KOPT-K1 (cell line): ENCODE results near the gene WDFY3.
"Not testable (repeated sequence)": the region's sequence is repeated elsewhere in the genome, so short reads cannot be mapped to it uniquely, and the experiment has no call there.

Experiments used
- H3K27ac ChIP-seq: fragments of 200-600 bp; sonication (generic); 2 replicates; pipeline ENCODE4 v1.5.1; 2016; ENCODE audit warnings: antibody characterized with exemption, mild to moderate bottlenecking, low read depth, low read length; ENCODE audit not compliant: poor library complexity, severe bottlenecking
- H3K36me3 ChIP-seq: fragments of 200-600 bp; sonication (generic); 2 replicates; pipeline ENCODE4 v1.5.1; 2017; ENCODE audit warnings: antibody characterized with exemption, mild to moderate bottlenecking, low read length, moderate library complexity; ENCODE audit not compliant: insufficient read depth
- H3K9me3 ChIP-seq: fragments of 200-600 bp; sonication (generic); 2 replicates; pipeline ENCODE4 v1.5.1; 2017; ENCODE audit warnings: antibody characterized with exemption, low read length, mild to moderate bottlenecking; ENCODE audit not compliant: insufficient read depth, poor library complexity, severe bottlenecking

The WDFY3 gene

GRCh38 chr4:84821064-84821463 is 145.4 kb downstream of the WDFY3 start:
- H3K9me3 ChIP-seq = no peaks in the 10 kb centered on the region
- H3K27ac ChIP-seq = no peak overlapping the region
- no peaks in the 10 kb centered on the region for H3K36me3 ChIP-seq

- H3K36me3 ChIP-seq = no peaks in the 10 kb centered on the region
- no peaks in the 10 kb centered on the region for H3K9me3 ChIP-seq
- H3K27ac ChIP-seq = no peak overlapping the region
Measured at GRCh38 chr4:84814094-84814750, 152.3 kb downstream of the WDFY3 start.

GRCh38 chr4:84809946-84810345 is 156.5 kb downstream of the WDFY3 start:
- H3K9me3 ChIP-seq = no peaks in the 10 kb centered on the region
- H3K36me3 ChIP-seq = no peaks in the 10 kb centered on the region
- no peak overlapping the region for H3K27ac ChIP-seq

- Histone ChIP-seq H3K36me3 (no peaks in the 10 kb centered on the region), H3K9me3 (no peaks in the 10 kb centered on the region), H3K27ac (no peak overlapping the region)
Measured at GRCh38 chr4:84808332-84808731, 158.2 kb downstream of the WDFY3 start.

GRCh38 chr4:84806541-84806940 is 159.9 kb downstream of the WDFY3 start:
- H3K9me3 ChIP-seq, H3K36me3 ChIP-seq, H3K27ac ChIP-seq: not testable (repeated sequence)

- Histone ChIP-seq H3K27ac (no peak overlapping the region), H3K36me3 (no peaks in the 10 kb centered on the region), H3K9me3 (no peaks in the 10 kb centered on the region)
Measured at GRCh38 chr4:84804136-84804535, 162.4 kb downstream of the WDFY3 start.

GRCh38 chr4:84803720-84804119 is 162.8 kb downstream of the WDFY3 start:
- no peaks in the 10 kb centered on the region for H3K36me3 ChIP-seq
- no peak overlapping the region for H3K27ac ChIP-seq
- H3K9me3 ChIP-seq = no peaks in the 10 kb centered on the region

- H3K9me3 ChIP-seq = no peaks in the 10 kb centered on the region
- no peaks in the 10 kb centered on the region for H3K36me3 ChIP-seq
- H3K27ac ChIP-seq = no peak overlapping the region
Measured at GRCh38 chr4:84803116-84803515, 163.4 kb downstream of the WDFY3 start.

- H3K36me3 ChIP-seq = no peaks in the 10 kb centered on the region
- H3K27ac ChIP-seq = no peak overlapping the region
Measured at GRCh38 chr4:84800256-84800655, 166.2 kb downstream of the WDFY3 start.

GRCh38 chr4:84799318-84799717 is 167.2 kb downstream of the WDFY3 start:
- no peaks in the 10 kb centered on the region for H3K9me3 ChIP-seq
- no peaks in the 10 kb centered on the region for H3K36me3 ChIP-seq
- H3K27ac ChIP-seq = no peak overlapping the region

More at GRCh38 chr4:84800256-84800655, 166.2 kb downstream of the WDFY3 start:
- no peaks in the 10 kb centered on the region for H3K9me3 ChIP-seq

GRCh38 chr4:84796394-84796793 is 170.1 kb downstream of the WDFY3 start:
- no peaks in the 10 kb centered on the region for H3K36me3 ChIP-seq
- no peaks in the 10 kb centered on the region for H3K9me3 ChIP-seq
- H3K27ac ChIP-seq = no peak overlapping the region

- Histone ChIP-seq H3K27ac (no peak overlapping the region), H3K36me3 (no peaks in the 10 kb centered on the region), H3K9me3 (no peaks in the 10 kb centered on the region)
Measured at GRCh38 chr4:84792366-84793301, 173.9 kb downstream of the WDFY3 start.

- Histone ChIP-seq H3K27ac (no peak overlapping the region), H3K9me3 (no peaks in the 10 kb centered on the region), H3K36me3 (no peaks in the 10 kb centered on the region)
Measured at GRCh38 chr4:84790769-84791565, 175.5 kb downstream of the WDFY3 start.

- Histone ChIP-seq H3K36me3 (no peaks in the 10 kb centered on the region), H3K27ac (no peak overlapping the region), H3K9me3 (no peaks in the 10 kb centered on the region)
Measured at GRCh38 chr4:84786478-84786877, 180.0 kb downstream of the WDFY3 start.

- no peaks in the 10 kb centered on the region for H3K36me3 ChIP-seq
- H3K27ac ChIP-seq = no peak overlapping the region
- H3K9me3 ChIP-seq = no peaks in the 10 kb centered on the region
Measured at GRCh38 chr4:84782517-84782916, 184.0 kb downstream of the WDFY3 start.
